Measurements from ENCODE around the gene ARL10. TPM values are rescaled to one million over a fixed set of nuclear protein-coding genes. Genes with fewer than 3 reads are reported as not detected.

Gene ARL10
- total RNA-seq, 4 donors from 2014 or later: 12.0 to 54.6 (median 16.9) TPM

GRCh38 chr5:176415240-176415951 is 50.1 kb downstream of the ARL10 start:
- peak overlapping the region; percentile 70 to 94 (median 85) for H3K4me3 ChIP-seq
- H3K4me1 ChIP-seq: peaks cover 0 to 61% (median 27%) of the 10 kb centered on the region in 4 donors
- TF ChIP-seq POLR2A (IDR thresholded peaks at IDR 0.05) (no peak), EP300 (IDR thresholded peaks at IDR 0.05) (no peak)
- TF ChIP-seq, protein P1, sequence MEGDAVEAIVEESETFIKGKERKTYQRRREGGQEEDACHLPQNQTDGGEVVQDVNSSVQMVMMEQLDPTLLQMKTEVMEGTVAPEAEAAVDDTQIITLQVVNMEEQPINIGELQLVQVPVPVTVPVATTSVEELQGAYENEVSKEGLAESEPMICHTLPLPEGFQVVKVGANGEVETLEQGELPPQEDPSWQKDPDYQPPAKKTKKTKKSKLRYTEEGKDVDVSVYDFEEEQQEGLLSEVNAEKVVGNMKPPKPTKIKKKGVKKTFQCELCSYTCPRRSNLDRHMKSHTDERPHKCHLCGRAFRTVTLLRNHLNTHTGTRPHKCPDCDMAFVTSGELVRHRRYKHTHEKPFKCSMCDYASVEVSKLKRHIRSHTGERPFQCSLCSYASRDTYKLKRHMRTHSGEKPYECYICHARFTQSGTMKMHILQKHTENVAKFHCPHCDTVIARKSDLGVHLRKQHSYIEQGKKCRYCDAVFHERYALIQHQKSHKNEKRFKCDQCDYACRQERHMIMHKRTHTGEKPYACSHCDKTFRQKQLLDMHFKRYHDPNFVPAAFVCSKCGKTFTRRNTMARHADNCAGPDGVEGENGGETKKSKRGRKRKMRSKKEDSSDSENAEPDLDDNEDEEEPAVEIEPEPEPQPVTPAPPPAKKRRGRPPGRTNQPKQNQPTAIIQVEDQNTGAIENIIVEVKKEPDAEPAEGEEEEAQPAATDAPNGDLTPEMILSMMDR (IDR thresholded peaks at IDR 0.05): no peak
- DNase-seq (ENCODE audit: low spot score in 2 of 2): no peak
- peaks cover 0 to 6% (median 0%) of the 10 kb centered on the region in 3 donors for H3K36me3 ChIP-seq
- H3K9me3 ChIP-seq: no peaks in the 10 kb centered on the region
- H3K27ac ChIP-seq: peak overlapping the region; percentile 69 to 97 (median 94)
- WGBS, 2 donors: 64 to 70% methylated on average over 13 of the region's 13 CpGs
- H3K27me3 ChIP-seq: no peaks in the 10 kb centered on the region

DNA sequence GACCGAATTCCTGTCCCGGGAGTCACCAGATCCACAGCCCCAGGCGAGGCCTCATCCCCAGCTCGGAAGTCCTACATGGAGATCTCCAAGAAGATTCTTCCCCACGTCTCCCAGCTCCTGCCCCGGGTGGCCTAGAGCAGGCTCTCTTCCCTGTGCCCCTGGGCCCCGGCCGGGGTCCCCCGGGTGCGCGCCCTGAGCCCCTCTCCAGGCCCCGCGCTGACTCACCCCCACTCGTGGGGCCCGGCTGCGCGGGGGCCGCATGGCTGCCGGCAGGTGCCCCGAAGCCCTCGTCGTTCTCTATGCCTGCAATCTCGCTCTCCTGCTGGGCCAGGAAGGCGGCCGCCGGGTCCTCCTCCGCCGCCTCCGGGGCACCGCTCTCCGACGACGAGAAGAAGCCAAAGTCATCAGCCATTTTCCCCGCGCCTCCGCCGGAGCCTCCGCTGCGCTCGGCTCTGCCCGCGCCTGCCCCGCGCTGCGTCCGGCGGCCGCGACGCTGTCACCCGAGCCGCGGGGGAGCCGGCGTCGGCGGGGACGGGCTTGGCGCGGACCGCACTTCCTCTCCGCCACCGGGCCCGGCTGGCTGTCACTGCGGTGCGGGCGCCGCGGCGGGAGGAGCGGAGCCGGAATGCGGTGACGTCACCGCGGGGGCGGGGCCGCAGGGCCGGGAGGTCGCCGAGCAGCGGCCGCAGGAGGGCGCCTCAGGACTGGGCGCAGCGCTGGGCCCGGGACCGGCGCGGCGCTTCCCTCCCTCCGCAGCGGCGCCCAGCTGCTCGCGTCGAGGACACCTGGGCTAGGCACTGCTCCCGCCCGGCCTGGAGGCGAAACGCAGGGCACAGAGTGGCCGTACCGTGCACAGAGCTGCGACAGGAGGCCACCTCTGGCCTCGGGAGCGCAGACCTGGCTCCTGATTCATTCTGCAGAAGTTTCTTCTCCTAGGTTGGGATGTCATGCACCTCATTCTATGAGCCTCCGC is 51.0 kb downstream of the ARL10 start, which contains the start of gene CLTB:
CLTB (minus strand) TSS at position 588 of the 973 bp plus-strand sequence; CDS start at position 412, 176 bp downstream.
- Histone ChIP-seq H3K27me3 (no peaks in the 10 kb centered on the region), H3K27ac (peak within 1 kb of the TSS; percentile 69 to 97 (median 94)), H3K4me1 (peaks cover 0 to 52% (median 27%) of the 10 kb centered on the region in 4 donors), H3K9me3 (no peaks in the 10 kb centered on the region), H3K36me3 (no peaks in the 10 kb centered on the region), H3K4me3 (peak within 1 kb of the TSS; percentile 70 to 94 (median 85))
- peak; percentile 81 to 83 for DNase-seq (ENCODE audit: low spot score in 2 of 2)
- TF ChIP-seq POLR2A (IDR thresholded peaks at IDR 0.05) (peak; percentile 67 to 92), EP300 (IDR thresholded peaks at IDR 0.05) (peak in 1 of 2 donors; percentile 68)
- TF ChIP-seq, protein P1 (IDR thresholded peaks at IDR 0.05): peak; percentile 79 to 99 (median 96)
- 1 to 2% methylated on average over 51 to 75 of the region's 107 CpGs for WGBS, 2 donors

DNA sequence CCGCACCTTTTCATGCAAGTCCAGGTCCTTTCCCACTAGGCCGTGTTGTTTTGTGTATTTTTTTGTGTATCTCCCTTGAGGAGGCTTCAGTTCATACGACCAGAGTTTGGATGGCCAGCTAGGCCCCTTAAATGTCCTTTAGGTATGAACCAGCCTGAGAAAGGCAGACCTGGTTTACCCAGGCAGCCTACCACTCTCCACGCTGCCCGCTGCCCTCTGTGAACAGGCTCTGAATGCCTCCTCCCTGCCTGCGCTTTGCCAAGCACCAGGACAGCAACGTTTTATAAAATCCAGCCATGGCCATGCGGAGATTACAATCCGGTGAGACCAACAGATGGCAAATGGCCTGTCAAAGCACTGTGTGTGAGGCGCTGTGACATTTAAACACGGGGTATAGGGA is 51.7 kb downstream of the ARL10 start:
- peak overlapping the region in 3 of 4 donors; percentile 37 to 80 (median 70) for H3K4me3 ChIP-seq

DNA sequence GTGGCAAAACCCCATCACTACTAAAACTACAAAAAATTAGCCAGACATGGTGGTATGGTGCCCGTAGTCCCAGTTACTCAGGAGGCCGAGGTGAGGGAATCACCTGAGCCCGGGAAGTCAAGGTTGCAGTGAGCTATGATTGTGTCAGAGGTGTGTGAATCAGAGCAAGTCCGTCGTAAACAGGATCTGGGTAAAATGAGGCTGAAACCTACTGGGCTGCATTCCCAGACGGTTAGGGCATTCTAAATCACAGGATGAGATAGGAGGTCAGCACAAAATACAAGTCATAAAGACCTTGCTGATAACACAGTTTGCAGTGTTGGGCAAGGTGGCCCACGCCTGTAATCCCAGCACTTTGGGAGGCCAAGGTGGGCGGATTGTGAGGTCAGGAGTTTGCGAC is 53.0 kb downstream of the ARL10 start:
- DNase-seq (ENCODE audit: low spot score in 2 of 2): no peak
- TF ChIP-seq EP300 (IDR thresholded peaks at IDR 0.05) (no peak), POLR2A (IDR thresholded peaks at IDR 0.05) (no peak)
- TF ChIP-seq, protein P1 (IDR thresholded peaks at IDR 0.05): no peak
- Histone ChIP-seq H3K9me3 (no peaks in the 10 kb centered on the region), H3K27me3 (no peaks in the 10 kb centered on the region), H3K4me3 (no peak overlapping the region), H3K4me1 (peaks cover 0 to 33% (median 26%) of the 10 kb centered on the region in 4 donors), H3K27ac (no peak overlapping the region), H3K36me3 (no peaks in the 10 kb centered on the region)
- 90 to 91% methylated on average over 9 of the region's 9 CpGs for WGBS, 2 donors

More for the DNA sequence above, 51.7 kb downstream of the ARL10 start:
- H3K36me3 ChIP-seq: no peaks in the 10 kb centered on the region
- WGBS, 2 donors: 69 to 75% methylated on average over 11 of the region's 11 CpGs
- no peaks in the 10 kb centered on the region for H3K27me3 ChIP-seq
- no peaks in the 10 kb centered on the region for H3K9me3 ChIP-seq
- TF ChIP-seq EP300 (IDR thresholded peaks at IDR 0.05) (no peak), POLR2A (IDR thresholded peaks at IDR 0.05) (no peak)
- TF ChIP-seq, protein P1 (IDR thresholded peaks at IDR 0.05): no peak
- peak overlapping the region; percentile 69 to 95 (median 92) for H3K27ac ChIP-seq
- DNase-seq (ENCODE audit: low spot score in 2 of 2): no peak
- peaks cover 0 to 46% (median 27%) of the 10 kb centered on the region in 4 donors for H3K4me1 ChIP-seq

Data from tibial nerve (tissue), 4 donors.